Vagina (tissue), 2 donors: ENCODE measurements around the gene ZNF282. TPM values are rescaled to one million over a fixed set of nuclear protein-coding genes. Genes with fewer than 3 reads are reported as not detected.

ENCODE experiments used
- DNase-seq, 2 donors: peaks; one replicate each; pipeline ENCODE4 v3.0.0-alpha.2; 2017; ENCODE audit errors: extremely low spot score in 2 of 2
- H3K27ac ChIP-seq: fragments of 200-600 bp; sonication (generic); one replicate; pipeline ENCODE4 v1.5.1; 2019
- H3K27me3 ChIP-seq: fragments of 200-600 bp; sonication (generic); one replicate; pipeline ENCODE4 v1.5.1; 2019
- H3K36me3 ChIP-seq, 2 donors: fragments of 200-600 bp; sonication (generic); one replicate each; pipeline ENCODE4 v1.5.1; 2017 to 2019
- H3K4me1 ChIP-seq: fragments of 200-600 bp; sonication (generic); one replicate; pipeline ENCODE4 v1.5.1; 2019
- H3K4me3 ChIP-seq, 2 donors: fragments of 200-600 bp; sonication (generic); 1 replicate in 1 of 2; 2 replicates in 1 of 2; pipeline ENCODE4 v1.5.1; 2016 to 2019
- H3K9me3 ChIP-seq: fragments of 200-600 bp; sonication (generic); one replicate; pipeline ENCODE4 v1.5.1; 2019
- CTCF ChIP-seq, 3 experiments: fragments of 450-650 bp in 2 of 3; fragments of 200-600 bp in 1 of 3; sonication (generic) in 1 of 3; IDR thresholded peaks; one replicate each; pipeline ENCODE4 v1.5.1; 2017 to 2019; ENCODE audit warnings: antibody characterized with exemption in 3 of 3, mild to moderate bottlenecking in 2 of 3, moderate library complexity in 2 of 3
- POLR2A ChIP-seq, 2 donors: fragments of 450-650 bp; IDR thresholded peaks; one replicate each; pipeline ENCODE4 v1.6.1; 2017; ENCODE audit warnings: antibody characterized with exemption in 2 of 2, mild to moderate bottlenecking in 2 of 2, moderate library complexity in 2 of 2
- POLR2AphosphoS5 ChIP-seq, 2 donors: sonication (generic); formaldehyde crosslinking; IDR thresholded peaks; one replicate each; pipeline ENCODE4 v1.9.0; 2017; ENCODE audit warnings: antibody characterized with exemption in 2 of 2, mild to moderate bottlenecking in 2 of 2, low read depth in 1 of 2; ENCODE audit not compliant: insufficient read depth in 1 of 2
- intact Hi-C: fragments of 100-400 bp; cut with DNase I; formaldehyde crosslinking; loops from one replicate; pipeline ENCODE4 v1.15.1; 2023
- total RNA-seq: library from RNA; depleted of rRNA; stranded (reverse); fragments of >200 nt; gene quantifications from one replicate; pipeline ENCODE4 v1.2.3, GENCODE V29; 2016

Gene ZNF282
- total RNA-seq, 1 donor from 2014 or later, result 17.9 TPM

- no peaks in the 10 kb centered on the region for H3K9me3 ChIP-seq
- no peak overlapping the region for H3K27ac ChIP-seq
- no peaks in the 10 kb centered on the region for H3K4me1 ChIP-seq
- peaks cover 0 to 69% of the 10 kb centered on the region in 2 donors for H3K36me3 ChIP-seq
- no peak for TF ChIP-seq POLR2A (IDR thresholded peaks at IDR 0.05)
- no peak for TF ChIP-seq POLR2AphosphoS5 (IDR thresholded peaks at IDR 0.05; ENCODE audit: insufficient read depth in 1 of 2, low read depth in 1 of 2)
- no peak for TF ChIP-seq CTCF (IDR thresholded peaks at IDR 0.05)
- H3K4me3 ChIP-seq, result no peak overlapping the region
- intact Hi-C loops, result no loop called here
- no peaks in the 10 kb centered on the region for H3K27me3 ChIP-seq
- no peak for DNase-seq
Observed at GRCh38 chr7:149209518-149210269, 14.3 kb downstream of the ZNF282 start.

GRCh38 chr7:149210551-149210950 lies 15.2 kb downstream of the ZNF282 start:
- no peak overlapping the region for H3K27ac ChIP-seq
- H3K4me1 ChIP-seq, result no peaks in the 10 kb centered on the region
- no peak overlapping the region for H3K4me3 ChIP-seq
- H3K9me3 ChIP-seq, result no peaks in the 10 kb centered on the region
- H3K27me3 ChIP-seq, result no peaks in the 10 kb centered on the region
- DNase-seq, result no peak
- intact Hi-C loops, result no loop called here
- no peak for TF ChIP-seq CTCF (IDR thresholded peaks at IDR 0.05)
- peaks cover 0 to 77% of the 10 kb centered on the region in 2 donors for H3K36me3 ChIP-seq

- no peaks in the 10 kb centered on the region for H3K27me3 ChIP-seq
- H3K9me3 ChIP-seq, result no peaks in the 10 kb centered on the region
- H3K4me3 ChIP-seq, result no peak overlapping the region
- no peaks in the 10 kb centered on the region for H3K4me1 ChIP-seq
- no peak for TF ChIP-seq POLR2AphosphoS5 (IDR thresholded peaks at IDR 0.05; ENCODE audit: insufficient read depth in 1 of 2, low read depth in 1 of 2)
- TF ChIP-seq POLR2A (IDR thresholded peaks at IDR 0.05), result no peak
- no peak for TF ChIP-seq CTCF (IDR thresholded peaks at IDR 0.05)
- H3K27ac ChIP-seq, result no peak overlapping the region
- intact Hi-C loops, result no loop called here
- peaks cover 0 to 77% of the 10 kb centered on the region in 2 donors for H3K36me3 ChIP-seq
- no peak for DNase-seq
Observed at GRCh38 chr7:149214020-149214720, 18.8 kb downstream of the ZNF282 start.

- H3K4me1 ChIP-seq, result no peaks in the 10 kb centered on the region
Observed at GRCh38 chr7:149216402-149216801, 21.1 kb downstream of the ZNF282 start.

More at GRCh38 chr7:149216402-149216801, 21.1 kb downstream of the ZNF282 start:
- no peak for DNase-seq
- no peaks in the 10 kb centered on the region for H3K9me3 ChIP-seq
- intact Hi-C loops, result no loop called here
- TF ChIP-seq POLR2AphosphoS5 (IDR thresholded peaks at IDR 0.05; ENCODE audit: insufficient read depth in 1 of 2, low read depth in 1 of 2) (no peak), POLR2A (IDR thresholded peaks at IDR 0.05) (no peak), CTCF (IDR thresholded peaks at IDR 0.05) (no peak)
- peaks cover 0 to 81% of the 10 kb centered on the region in 2 donors for H3K36me3 ChIP-seq
- H3K27me3 ChIP-seq, result no peaks in the 10 kb centered on the region
- H3K4me3 ChIP-seq, result no peak overlapping the region
- no peak overlapping the region for H3K27ac ChIP-seq
